ENCODE results near the gene RHBDF1.

DNA sequence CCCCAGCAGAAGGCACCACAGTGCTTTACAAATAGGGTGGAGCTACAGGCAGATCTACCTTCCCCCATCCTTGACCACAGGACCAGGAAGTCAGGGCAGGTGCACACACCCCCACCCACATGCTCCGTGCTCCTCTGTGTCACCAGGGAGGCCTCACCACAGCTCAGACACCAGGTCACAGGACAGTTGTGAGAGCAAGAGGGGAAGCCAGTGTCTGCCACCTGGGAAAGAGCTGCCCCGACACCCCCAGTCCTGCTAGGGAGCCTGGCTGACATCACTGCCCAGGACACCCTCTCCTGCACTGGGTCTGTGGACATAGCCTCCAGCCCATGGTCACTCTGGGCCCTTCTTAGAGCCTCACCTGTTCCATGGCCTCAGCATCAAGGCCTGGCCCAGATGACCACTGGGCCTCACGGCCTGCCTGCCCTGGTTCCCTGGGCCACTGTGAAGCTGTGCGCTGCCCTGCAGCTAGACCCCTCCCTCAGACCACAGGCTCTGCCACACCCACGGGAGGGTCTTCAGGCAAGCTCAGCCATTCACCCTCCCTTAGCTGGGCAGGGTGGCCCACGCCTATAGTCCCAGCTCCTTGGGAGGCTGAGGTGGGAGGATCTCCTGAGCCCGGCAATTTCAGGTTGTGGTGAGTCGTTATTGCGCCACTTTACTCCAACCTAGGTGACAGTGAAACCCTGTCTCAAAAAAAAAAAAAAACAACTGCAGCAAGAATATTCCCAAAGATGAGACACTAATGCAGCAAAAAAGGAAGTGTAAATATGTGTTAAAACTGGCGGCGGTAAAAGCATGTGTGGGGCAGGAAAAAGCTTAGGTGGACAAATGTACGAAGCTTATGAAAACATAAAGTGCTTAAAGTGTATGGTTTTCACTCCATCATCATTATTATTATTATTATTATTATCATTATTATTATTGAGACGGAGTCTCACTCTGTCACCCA, 33.2 kb downstream of the RHBDF1 start:
- TF ChIP-seq, protein P1, sequence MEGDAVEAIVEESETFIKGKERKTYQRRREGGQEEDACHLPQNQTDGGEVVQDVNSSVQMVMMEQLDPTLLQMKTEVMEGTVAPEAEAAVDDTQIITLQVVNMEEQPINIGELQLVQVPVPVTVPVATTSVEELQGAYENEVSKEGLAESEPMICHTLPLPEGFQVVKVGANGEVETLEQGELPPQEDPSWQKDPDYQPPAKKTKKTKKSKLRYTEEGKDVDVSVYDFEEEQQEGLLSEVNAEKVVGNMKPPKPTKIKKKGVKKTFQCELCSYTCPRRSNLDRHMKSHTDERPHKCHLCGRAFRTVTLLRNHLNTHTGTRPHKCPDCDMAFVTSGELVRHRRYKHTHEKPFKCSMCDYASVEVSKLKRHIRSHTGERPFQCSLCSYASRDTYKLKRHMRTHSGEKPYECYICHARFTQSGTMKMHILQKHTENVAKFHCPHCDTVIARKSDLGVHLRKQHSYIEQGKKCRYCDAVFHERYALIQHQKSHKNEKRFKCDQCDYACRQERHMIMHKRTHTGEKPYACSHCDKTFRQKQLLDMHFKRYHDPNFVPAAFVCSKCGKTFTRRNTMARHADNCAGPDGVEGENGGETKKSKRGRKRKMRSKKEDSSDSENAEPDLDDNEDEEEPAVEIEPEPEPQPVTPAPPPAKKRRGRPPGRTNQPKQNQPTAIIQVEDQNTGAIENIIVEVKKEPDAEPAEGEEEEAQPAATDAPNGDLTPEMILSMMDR (IDR thresholded peaks at IDR 0.05): no peak
- TF ChIP-seq POLR2AphosphoS5 (IDR thresholded peaks at IDR 0.05) (peak in 1 of 3 donors; percentile 14), EP300 (IDR thresholded peaks at IDR 0.05; ENCODE audit: low read depth) (no peak), POLR2A (IDR thresholded peaks at IDR 0.05) (peak; percentile 8)

Measured in transverse colon (tissue), 4 donors.